Stimulated activated CD8-positive, alpha-beta memory T cell treated with anti-CD3 and anti-CD28 coated beads, Interleukin-12 subunit alpha, Interleukin-12 subunit beta, amount 100 ng/mL, for 1 hour (primary cell): ENCODE measurements around the gene SLC35F3.

ENCODE experiments used
- DNase-seq: peaks from one replicate; pipeline ENCODE4 v3.0.0-alpha.2; 2020; ENCODE audit warnings: low read depth

Gene SLC35F3

DNA sequence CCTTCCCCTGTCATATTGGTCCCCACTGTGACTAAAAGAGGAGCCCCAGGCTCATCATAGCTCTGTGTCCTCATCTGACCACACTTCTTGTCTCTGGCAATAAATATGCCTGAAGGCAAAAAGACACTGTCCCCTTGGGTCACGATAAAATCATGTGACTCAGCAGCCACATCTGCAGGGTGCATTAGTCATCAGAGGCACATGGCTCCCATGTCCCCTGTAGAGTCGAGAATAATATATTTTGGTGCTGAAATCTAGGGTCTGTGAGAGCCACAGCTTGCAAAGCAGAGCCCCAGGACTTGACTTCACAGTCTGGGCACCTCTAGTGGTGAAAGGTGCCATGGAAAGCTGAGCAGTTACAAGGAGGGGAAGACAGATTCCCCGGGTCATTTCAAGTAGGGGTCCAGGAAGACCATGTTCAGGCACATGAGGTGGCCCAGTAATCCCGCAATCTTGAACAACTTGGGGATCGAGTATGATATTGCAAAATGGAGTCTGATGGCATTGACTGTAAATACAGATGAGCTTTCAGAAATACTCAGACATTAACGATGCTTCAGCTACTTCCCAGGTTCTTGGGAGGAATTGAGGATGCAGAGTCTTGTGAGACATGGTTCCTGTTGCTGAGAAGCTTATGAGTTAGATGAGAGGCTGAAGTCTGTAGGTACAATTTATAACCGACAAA is 68.6 kb downstream of the SLC35F3 start:
- no peak for DNase-seq

GRCh38 chr1:233975486-233975885 is 71.0 kb downstream of the SLC35F3 start:
- no peak for DNase-seq

- no peak for DNase-seq
These were observed 76.7 kb downstream of the SLC35F3 start for GRCh38 chr1:233981042-233981675.

DNA sequence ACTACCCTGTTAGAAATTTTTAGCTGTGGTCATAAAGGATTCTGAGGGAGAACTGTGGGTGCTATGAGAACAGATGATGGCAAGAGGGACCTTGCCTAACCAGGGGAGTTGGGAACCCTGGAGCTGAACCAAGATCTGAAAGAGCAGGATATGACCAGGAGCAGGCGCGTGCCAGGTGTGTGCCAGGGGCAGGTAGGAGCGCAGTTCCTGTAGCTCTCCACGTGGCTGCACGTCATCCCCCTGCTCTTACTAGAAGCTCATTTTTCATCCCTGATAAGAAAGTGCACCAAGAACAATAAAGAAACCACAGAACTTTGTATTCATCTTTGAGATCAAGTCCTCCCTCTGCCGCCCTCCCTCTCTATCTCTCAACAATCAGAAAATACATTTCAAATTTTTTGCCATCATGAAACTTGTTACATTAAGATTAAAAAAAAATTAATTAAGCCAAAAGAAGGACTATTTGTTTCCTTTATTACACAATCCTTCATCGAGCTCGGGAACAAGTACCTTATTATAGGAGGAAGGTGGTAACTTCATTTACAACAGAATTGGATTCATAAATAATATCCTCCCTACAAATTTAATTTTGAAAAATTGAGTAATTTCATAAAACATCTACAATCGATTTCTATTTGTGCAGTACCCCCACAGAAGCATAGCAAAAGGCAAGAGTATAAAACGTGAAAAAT is 78.5 kb downstream of the SLC35F3 start:
- DNase-seq: no peak

GRCh38 chr1:233983811-233984210 is 79.3 kb downstream of the SLC35F3 start:
- no peak for DNase-seq

DNA sequence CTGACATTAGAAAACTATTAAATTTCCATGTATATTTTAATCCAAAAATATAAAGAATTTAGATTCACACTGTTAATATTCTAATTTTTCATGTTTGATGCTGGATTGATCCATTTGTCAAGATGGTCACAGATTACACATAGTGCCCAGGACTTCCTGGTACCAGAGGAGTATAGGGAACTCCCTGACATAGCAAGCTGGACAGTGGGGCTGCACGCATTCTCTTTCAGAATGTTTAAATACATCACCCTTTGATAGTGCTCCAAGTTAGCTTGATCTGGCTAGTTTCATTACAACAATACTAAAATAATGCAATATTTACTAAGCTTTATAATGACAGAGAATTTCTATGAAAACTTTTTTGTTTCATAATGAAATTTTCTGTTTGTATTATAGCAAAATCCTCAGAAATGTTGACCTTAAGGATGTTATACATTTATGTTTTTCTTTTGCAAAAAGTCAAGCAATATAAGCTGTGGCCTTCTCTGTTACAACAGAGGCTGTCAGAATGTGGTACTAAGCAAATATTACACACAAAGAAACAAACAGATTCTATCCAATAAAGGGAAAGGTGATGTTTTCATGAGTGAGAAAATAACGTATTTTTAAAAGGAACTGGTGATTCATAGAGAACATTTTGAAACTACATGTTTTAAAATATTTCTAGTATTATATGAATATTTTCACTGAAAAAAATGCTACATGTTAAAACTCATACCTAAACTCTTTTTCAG is 84.7 kb downstream of the SLC35F3 start:
- DNase-seq: no peak

- no peak for DNase-seq
These were observed 86.0 kb downstream of the SLC35F3 start for GRCh38 chr1:233990486-233990885.

- no peak for DNase-seq
These were observed 89.2 kb downstream of the SLC35F3 start for GRCh38 chr1:233993651-233994050.

GRCh38 chr1:233994112-233994511 is 89.6 kb downstream of the SLC35F3 start:
- DNase-seq: no peak

- no peak for DNase-seq
These were observed 94.0 kb downstream of the SLC35F3 start for GRCh38 chr1:233998456-233998855.

- DNase-seq: no peak
These were observed 94.4 kb downstream of the SLC35F3 start for GRCh38 chr1:233998891-233999290.

GRCh38 chr1:234000557-234001041 is 96.1 kb downstream of the SLC35F3 start:
- no peak for DNase-seq

DNA sequence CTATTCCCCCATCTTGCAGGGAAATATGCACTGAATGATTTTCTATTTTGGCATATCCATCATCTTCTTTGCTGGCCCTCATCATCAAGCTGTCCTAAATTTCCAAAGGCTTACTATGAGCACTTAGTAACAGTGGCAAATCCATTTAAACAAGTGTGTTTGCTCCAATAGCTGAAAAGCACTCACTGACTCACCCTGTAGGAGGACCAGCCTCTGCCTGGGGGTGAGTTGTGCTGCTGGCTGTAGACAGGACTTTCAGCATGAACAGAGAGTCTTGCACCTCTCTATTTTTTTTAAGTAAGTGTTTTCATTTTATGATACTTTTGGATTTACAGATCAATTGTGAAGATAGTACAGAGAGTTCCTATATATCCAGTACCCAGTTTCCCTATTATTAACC is 97.3 kb downstream of the SLC35F3 start:
- no peak for DNase-seq

DNA sequence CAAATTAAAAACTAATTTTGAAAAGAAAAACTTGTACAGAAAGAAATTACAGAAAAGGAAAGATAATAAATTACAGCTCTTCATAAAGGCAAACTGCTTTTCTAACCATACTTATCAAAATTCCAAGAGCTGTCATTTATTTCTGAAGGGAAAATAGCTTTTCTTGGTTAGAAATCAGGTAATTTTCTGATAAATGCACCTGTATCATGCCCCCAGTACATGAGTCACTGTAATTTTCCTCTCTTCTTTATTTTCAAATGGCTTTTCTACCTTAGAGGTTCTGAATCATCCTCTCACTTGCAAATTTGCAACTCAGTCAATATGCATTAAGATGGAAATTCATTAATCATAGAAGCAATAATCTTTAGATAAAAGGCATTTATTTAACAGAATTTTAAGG is 100.1 kb downstream of the SLC35F3 start:
- no peak for DNase-seq

DNA sequence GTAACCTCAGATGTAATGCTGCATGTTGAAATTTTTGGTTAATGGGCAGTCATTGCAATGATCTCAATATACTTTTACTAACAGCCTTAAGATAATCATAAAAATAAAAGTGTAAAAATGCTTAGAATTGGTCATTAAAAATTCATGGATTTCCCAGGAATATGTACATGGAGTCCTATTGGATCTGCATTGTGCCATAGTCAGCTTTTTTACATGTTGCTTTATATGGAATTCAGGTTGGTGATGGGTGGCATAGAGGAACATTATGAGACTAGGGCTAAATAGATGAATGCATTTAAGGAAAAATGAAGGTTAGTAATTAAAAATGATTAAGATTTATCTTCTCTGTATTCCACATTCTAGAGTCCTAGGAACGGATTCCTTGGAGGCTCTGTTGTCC is 103.2 kb downstream of the SLC35F3 start:
- no peak for DNase-seq

DNA sequence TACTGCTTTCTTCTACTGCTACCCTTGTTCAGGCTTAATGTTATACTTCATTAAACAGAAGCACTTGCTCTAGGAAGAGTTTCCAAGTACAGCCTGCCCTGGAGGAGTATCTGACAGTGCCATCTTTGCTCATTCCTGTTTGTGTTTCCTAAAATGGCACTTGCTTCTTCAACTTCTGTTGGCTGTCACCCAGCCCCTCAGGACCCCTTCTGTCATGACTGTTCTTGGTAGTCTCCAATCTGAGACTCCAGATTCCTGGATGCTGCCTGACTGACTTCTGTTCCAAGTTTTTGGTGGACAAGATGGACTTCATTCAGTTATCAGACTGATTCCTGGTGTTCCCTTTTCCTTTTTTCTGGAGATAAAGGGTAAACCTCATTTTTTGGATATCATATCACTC is 104.1 kb downstream of the SLC35F3 start:
- DNase-seq: no peak

- DNase-seq: no peak
These were observed 105.2 kb downstream of the SLC35F3 start for GRCh38 chr1:234009668-234010067.

- DNase-seq: no peak
These were observed 109.7 kb downstream of the SLC35F3 start for GRCh38 chr1:234014208-234014607.

GRCh38 chr1:234018816-234019215 is 114.3 kb downstream of the SLC35F3 start:
- DNase-seq: no peak

DNA sequence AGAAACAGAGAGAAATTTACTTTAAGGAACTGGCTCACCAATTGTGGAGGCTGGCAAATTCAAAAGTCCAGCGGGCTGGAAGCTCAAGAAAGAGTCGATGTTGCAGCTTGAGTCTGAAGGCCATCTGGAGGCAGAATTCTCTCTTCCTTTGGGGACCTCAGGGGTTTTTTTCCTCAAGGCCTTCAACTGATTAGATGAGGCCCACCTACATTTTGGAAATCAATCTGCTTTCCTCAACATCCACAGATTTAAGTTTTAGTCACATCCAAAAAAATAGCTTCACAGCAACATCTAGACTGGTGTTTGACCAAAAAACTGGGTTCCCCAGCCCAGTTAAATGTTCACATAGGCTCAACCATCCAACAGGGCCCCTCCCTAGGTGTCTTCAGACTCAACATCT is 114.9 kb downstream of the SLC35F3 start:
- DNase-seq: no peak

DNA sequence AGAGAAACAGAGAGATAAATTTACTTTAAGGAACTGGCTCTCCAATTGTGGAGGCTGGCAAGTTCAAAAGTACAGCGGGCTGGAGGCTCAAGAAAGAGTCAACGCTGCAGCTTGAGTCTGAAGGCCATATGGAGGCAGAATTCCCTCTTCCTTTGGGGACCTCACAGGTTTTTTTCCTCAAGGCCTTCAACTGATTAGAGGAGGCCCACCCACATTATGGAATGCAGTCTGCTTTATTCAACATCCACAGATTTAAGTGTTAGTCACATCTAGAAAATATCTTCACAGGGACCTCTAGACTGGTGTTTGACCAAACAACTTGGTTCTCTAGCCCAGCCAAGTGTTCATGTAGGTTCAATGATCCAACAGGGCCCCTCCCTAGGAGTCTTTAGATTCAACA is 117.8 kb downstream of the SLC35F3 start:
- DNase-seq: no peak

DNA sequence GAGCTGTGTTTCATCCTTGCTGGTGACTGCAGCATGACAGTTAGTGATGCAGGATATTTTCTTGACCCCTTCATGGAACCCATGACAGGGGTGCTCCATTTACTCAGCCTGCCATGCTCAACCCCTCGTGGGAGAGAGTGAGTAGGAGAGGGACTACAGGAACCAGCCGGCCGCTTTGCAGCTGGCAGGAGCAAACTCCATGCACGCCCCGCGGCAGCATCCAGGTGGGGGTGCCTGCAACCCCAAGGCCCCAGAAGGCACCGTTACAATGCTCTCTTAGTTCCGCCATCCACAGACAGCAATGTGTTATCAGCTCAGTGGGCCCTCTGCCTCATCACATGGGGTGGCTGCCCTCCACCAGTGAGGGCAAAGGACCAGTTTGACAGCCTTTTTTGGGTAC is 135.1 kb downstream of the SLC35F3 start:
- DNase-seq: no peak
